ENCODE measurements around the gene ZNF32.

DNA sequence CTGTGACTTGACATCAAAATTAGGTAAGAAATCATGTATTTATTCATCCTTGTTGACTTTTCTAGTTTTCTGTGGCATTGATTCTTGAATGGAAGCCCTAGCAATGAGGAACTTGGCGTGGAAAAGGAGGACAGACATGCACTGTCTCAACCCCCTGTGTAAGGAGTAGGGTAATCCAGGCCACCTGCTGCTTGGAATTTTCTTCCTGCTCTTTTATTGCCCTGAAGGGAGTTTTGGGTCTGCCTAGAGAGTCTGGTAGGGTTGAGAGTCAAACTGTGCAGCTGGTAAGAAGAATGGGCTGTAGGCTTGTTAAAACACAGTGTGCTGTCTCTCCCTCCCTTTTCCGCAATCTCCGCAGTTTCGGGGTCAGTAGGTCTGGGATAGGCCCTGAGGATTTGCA lies 19.7 kb downstream of the ZNF32 start:
- no peak for TF ChIP-seq POLR2AphosphoS5 (IDR thresholded peaks at IDR 0.05)
- TF ChIP-seq CTCF (IDR thresholded peaks at IDR 0.05; ENCODE audit: poor library complexity, severe bottlenecking) = no peak
- no peak for TF ChIP-seq SMC3 (conservative IDR thresholded peaks at IDR 0.05; ENCODE audit: poor library complexity)
- TF ChIP-seq TAF1 (IDR thresholded peaks at IDR 0.05; ENCODE audit: low read depth) = no peak

Data from neural cell (in vitro differentiated cells).